Heart right ventricle (tissue), 16 donors: ENCODE data around the gene SMIM38. TPM values are rescaled to one million over a fixed set of nuclear protein-coding genes. Genes with fewer than 3 reads are reported as not detected.

ENCODE experiments used
- ATAC-seq, 8 donors: fragments of 200-7000 bp; cut with Tn5 transposase; one replicate each; pipeline ENCODE4 v1.9.1; 2020; ENCODE audit warnings: mild to moderate bottlenecking in 8 of 8, moderate library complexity in 8 of 8, moderate number of reproducible peaks in 1 of 8
- DNase-seq, 2 donors: peaks; one replicate each; pipeline ENCODE4 v3.0.0-alpha.2; 2020
- H3K27ac ChIP-seq, 10 donors: fragments of 200-600 bp; sonication (generic) in 2 of 10; one replicate each; pipeline versions ENCODE4 v1.5.0 to v1.8.0; 2020 to 2022; ENCODE audit warnings: mild to moderate bottlenecking in 3 of 10
- H3K27me3 ChIP-seq, 7 donors: fragments of 200-600 bp; one replicate each; pipeline ENCODE4 v1.8.0; 2021 to 2022; ENCODE audit warnings: mild to moderate bottlenecking in 2 of 7
- H3K36me3 ChIP-seq, 9 donors: fragments of 200-600 bp; sonication (generic) in 1 of 9; one replicate each; pipeline versions ENCODE4 v1.5.0 to v1.8.0; 2020 to 2022; ENCODE audit warnings: mild to moderate bottlenecking in 2 of 9
- H3K4me1 ChIP-seq, 9 donors: fragments of 200-600 bp; sonication (generic) in 1 of 9; one replicate each; pipeline versions ENCODE4 v1.5.0 to v1.8.0; 2020 to 2022; ENCODE audit warnings: mild to moderate bottlenecking in 4 of 9
- H3K4me3 ChIP-seq, 10 donors: fragments of 200-600 bp; sonication (generic) in 2 of 10; one replicate each; pipeline versions ENCODE4 v1.5.0 to v1.8.0; 2020 to 2022; ENCODE audit warnings: mild to moderate bottlenecking in 7 of 10, moderate library complexity in 2 of 10
- H3K9me3 ChIP-seq, 11 donors: fragments of 200-600 bp in 10 of 11; sonication (generic) in 2 of 11; one replicate each; pipeline versions ENCODE4 v1.5.0 to v1.8.0; 2013 to 2022; ENCODE audit warnings: mild to moderate bottlenecking in 2 of 11, control low read depth in 1 of 11, moderate library complexity in 1 of 11
- CTCF ChIP-seq, 9 donors: fragments of 200-600 bp; sonication (generic) in 2 of 9; IDR thresholded peaks; one replicate each; pipeline versions ENCODE4 v1.5.0 to v1.8.0; 2021 to 2022; ENCODE audit warnings: antibody characterized with exemption in 9 of 9, mild to moderate bottlenecking in 5 of 9, moderate library complexity in 1 of 9
- WGBS, 2 donors: extraction: QIAGEN DNeasy Blood & Tissue Kit; methylation state at CpG; one replicate each; pipeline ENCODE4 v1.1.7; 2013; ENCODE audit warnings: inconsistent platforms in 1 of 2; 5-methylcytosine and 5-hydroxymethylcytosine counted together
- intact Hi-C, 10 donors: fragments of 100-400 bp; cut with DNase I; formaldehyde crosslinking; loops; one replicate each; pipeline versions ENCODE4 v1.11.1 to v1.14.2; 2022
- polyA plus RNA-seq, 2 donors: library from polyadenylated mRNA; stranded (reverse); fragments of 200-250 nt; gene quantifications; one replicate each; pipeline ENCODE4 v1.2.3, GENCODE V29; 2013
- total RNA-seq, 10 donors: library from RNA; stranded (reverse); fragmentation: NEBNext Ultra II Directional in 3 of 10; extraction: Animal tissue kit (Norgen Biotek cat#: 25700) in 3 of 10; gene quantifications; one replicate each; pipeline versions ENCODE4 v1.2.1 to v1.2.4, GENCODE V29; 2021 to 2023
- donor health status: Arrhythmogenic right ventricular cardiomyopathy.
- donor health status: ischemic (EF 13 %, LVEDD 7.1; RV severe dilation, severe dysfunction).
- donor health status: healthy with polysubstance abuse.
- donor health status: DM: no; HTN: yes; CAD: no.
- donor health status: DM: no; HTN: no; CAD: no.
- donor health status: ischemic (EF 25% LVEDD 6.9; RV normal size, moderate dysfunction).
- donor health status: ischemic (EF 25% LVEDD 5.7; RV mildly dilated, moderate dysfunction).
- donor health status: healthy.
- donor health status: DM: yes; HTN: yes; CAD: no.
- donor health status: Ischemic cardiomyopathy.
- donor health status: ischemic (EF 35%, LVEDD 5.7; RV mildly dilated, moderate dysfunction).
- donor health status: nonischemic (EF 11% LVEDD 7.7; RV severe dilation, severe dysfunction).
- donor health status: DM: yes; HTN: yes; CAD: no.
- donor health status: PGD.
- donor health status: ischemic (EF 29% LVEDD 5.4; RV normal size, mild dysfunction).
- donor health status: nonischemic (EF 23%, LVEDD 6.1; RV moderate dilation, normal function).

Gene SMIM38
- total and polyA plus RNA-seq, 12 donors, result 0.07 to 0.56 (median 0.18) TPM; not detected in 1

GRCh38 chr11:69199583-69200315 is 44.0 kb downstream of the SMIM38 start:
- TF ChIP-seq CTCF (IDR thresholded peaks at IDR 0.05), result no peak
- Histone ChIP-seq H3K9me3 (no peaks in the 10 kb centered on the region), H3K4me3 (no peak overlapping the region), H3K36me3 (no peaks in the 10 kb centered on the region), H3K27me3 (peaks cover 0 to 7% (median 0%) of the 10 kb centered on the region in 7 donors), H3K4me1 (peaks cover 3 to 21% (median 11%) of the 10 kb centered on the region in 9 donors), H3K27ac (no peak overlapping the region)
- ATAC-seq, result peak in 1 of 8 donors; percentile 44
- 74 to 79% methylated on average over 10 of the region's 10 CpGs for WGBS, 2 donors
- intact Hi-C loops, result no loop called here
- DNase-seq, result no peak

GRCh38 chr11:69200331-69201065 is 44.8 kb downstream of the SMIM38 start:
- peaks cover 0 to 7% (median 0%) of the 10 kb centered on the region in 7 donors for H3K27me3 ChIP-seq
- intact Hi-C loops, result no loop called here
- H3K4me3 ChIP-seq, result no peak overlapping the region
- DNase-seq, result peak; percentile 40 to 72
- WGBS, 2 donors, result 47 to 59% methylated on average over 32 of the region's 32 CpGs
- H3K27ac ChIP-seq, result no peak overlapping the region
- no peak for TF ChIP-seq CTCF (IDR thresholded peaks at IDR 0.05)
- peak; percentile 53 to 85 (median 68) for ATAC-seq
- peaks cover 3 to 21% (median 11%) of the 10 kb centered on the region in 9 donors for H3K4me1 ChIP-seq
- no peaks in the 10 kb centered on the region for H3K36me3 ChIP-seq
- no peaks in the 10 kb centered on the region for H3K9me3 ChIP-seq

GRCh38 chr11:69201066-69201365 is 45.3 kb downstream of the SMIM38 start:
- H3K36me3 ChIP-seq, result no peaks in the 10 kb centered on the region
- intact Hi-C loops, result no loop called here
- TF ChIP-seq CTCF (IDR thresholded peaks at IDR 0.05), result no peak
- ATAC-seq (no peak), DNase-seq (no peak)
- WGBS, 2 donors, result 95 to 98% methylated on average over 4 of the region's 4 CpGs
- no peaks in the 10 kb centered on the region for H3K9me3 ChIP-seq
- H3K4me1 ChIP-seq, result peaks cover 3 to 21% (median 11%) of the 10 kb centered on the region in 9 donors
- peaks cover 0 to 7% (median 0%) of the 10 kb centered on the region in 7 donors for H3K27me3 ChIP-seq
- H3K27ac ChIP-seq, result no peak overlapping the region
- no peak overlapping the region for H3K4me3 ChIP-seq

- no peaks in the 10 kb centered on the region for H3K36me3 ChIP-seq
- intact Hi-C loops, result no loop called here
- H3K27ac ChIP-seq, result no peak overlapping the region
- H3K27me3 ChIP-seq, result peaks cover 0 to 7% (median 0%) of the 10 kb centered on the region in 7 donors
- DNase-seq (no peak), ATAC-seq (no peak)
- no peak for TF ChIP-seq CTCF (IDR thresholded peaks at IDR 0.05)
- WGBS, 2 donors, result 90 to 95% methylated on average over 7 of the region's 7 CpGs
- no peak overlapping the region for H3K4me3 ChIP-seq
- H3K4me1 ChIP-seq, result peaks cover 3 to 21% (median 11%) of the 10 kb centered on the region in 9 donors
- H3K9me3 ChIP-seq, result no peaks in the 10 kb centered on the region
Measured at GRCh38 chr11:69201764-69202370, 46.1 kb downstream of the SMIM38 start.
